ENCODE results near the gene PRDM16. TPM values are rescaled to one million over a fixed set of nuclear protein-coding genes. Genes with fewer than 3 reads are reported as not detected.

The PRDM16 gene
- total and polyA plus RNA-seq, 2 experiments from 2014 or later = 0.14 to 0.16 TPM

DNA sequence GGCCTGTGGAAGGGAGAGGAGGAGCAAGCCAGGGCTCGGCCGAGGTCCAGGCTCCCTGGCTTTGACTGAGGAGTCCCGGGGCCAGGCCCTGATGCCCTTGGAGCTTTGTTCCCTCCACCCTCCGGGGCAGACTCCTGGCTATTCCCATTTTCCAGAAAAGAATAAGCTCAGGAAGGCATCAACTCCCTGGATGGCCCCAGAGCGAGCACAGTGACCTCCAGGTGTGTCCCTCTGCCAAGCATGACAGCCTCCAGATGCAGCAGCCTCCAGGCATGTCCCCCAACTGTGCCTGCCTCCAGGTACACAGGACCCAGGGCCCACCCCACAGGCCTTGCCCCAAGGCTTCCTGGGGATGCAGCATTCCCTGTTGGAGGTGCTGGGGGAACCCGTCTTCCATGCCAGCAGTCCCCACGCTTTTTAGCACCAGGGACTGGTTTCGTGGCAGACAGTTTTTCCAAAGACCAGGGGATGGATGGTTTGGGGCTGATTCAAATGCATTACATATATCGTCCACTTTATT, 369.7 kb downstream of the PRDM16 start:
- H3K36me3 Mint-ChIP-seq (ENCODE audit: low read depth) = no peaks in the 10 kb centered on the region
- DNase-seq (ENCODE audit: low spot score) (no peak), ATAC-seq (no peak)
- H3K27ac Mint-ChIP-seq = no peak overlapping the region
- no peaks in the 10 kb centered on the region for H3F3A ChIP-seq (replicated peaks; ENCODE audit: low read depth)
- no peak overlapping the region for H3K4me2 ChIP-seq
- no peak overlapping the region for H3K4me3 Mint-ChIP-seq
- no peak overlapping the region for H2AFZ ChIP-seq
- H3K27ac ChIP-seq (ENCODE audit: low read depth) = no peak overlapping the region
- no peaks in the 10 kb centered on the region for H3K27me3 ChIP-seq (ENCODE audit: insufficient read depth)
- no peaks in the 10 kb centered on the region for H3K9me2 ChIP-seq (ENCODE audit: insufficient read depth)
- no peaks in the 10 kb centered on the region for H4K20me1 ChIP-seq (replicated peaks; ENCODE audit: insufficient read depth)
- TF ChIP-seq EZH2 (IDR thresholded peaks at IDR 0.05; ENCODE audit: low read depth, unreplicated experiment) (no peak), JUNB (IDR thresholded peaks at IDR 0.05; ENCODE audit: unreplicated experiment) (no peak), CREB1 (CRISPR knock-in tag; IDR thresholded peaks at IDR 0.05; ENCODE audit: low read depth) (no peak), ZNF114 (CRISPR knock-in tag; IDR thresholded peaks at IDR 0.05) (no peak), ZNF331 (CRISPR knock-in tag; IDR thresholded peaks at IDR 0.05; ENCODE audit: low read depth) (no peak), STAT1 (IDR thresholded peaks at IDR 0.05; ENCODE audit: unreplicated experiment) (no peak), EZH2phosphoT487 (IDR thresholded peaks at IDR 0.05; ENCODE audit: unreplicated experiment) (no peak)
- TF ChIP-seq, protein P1, sequence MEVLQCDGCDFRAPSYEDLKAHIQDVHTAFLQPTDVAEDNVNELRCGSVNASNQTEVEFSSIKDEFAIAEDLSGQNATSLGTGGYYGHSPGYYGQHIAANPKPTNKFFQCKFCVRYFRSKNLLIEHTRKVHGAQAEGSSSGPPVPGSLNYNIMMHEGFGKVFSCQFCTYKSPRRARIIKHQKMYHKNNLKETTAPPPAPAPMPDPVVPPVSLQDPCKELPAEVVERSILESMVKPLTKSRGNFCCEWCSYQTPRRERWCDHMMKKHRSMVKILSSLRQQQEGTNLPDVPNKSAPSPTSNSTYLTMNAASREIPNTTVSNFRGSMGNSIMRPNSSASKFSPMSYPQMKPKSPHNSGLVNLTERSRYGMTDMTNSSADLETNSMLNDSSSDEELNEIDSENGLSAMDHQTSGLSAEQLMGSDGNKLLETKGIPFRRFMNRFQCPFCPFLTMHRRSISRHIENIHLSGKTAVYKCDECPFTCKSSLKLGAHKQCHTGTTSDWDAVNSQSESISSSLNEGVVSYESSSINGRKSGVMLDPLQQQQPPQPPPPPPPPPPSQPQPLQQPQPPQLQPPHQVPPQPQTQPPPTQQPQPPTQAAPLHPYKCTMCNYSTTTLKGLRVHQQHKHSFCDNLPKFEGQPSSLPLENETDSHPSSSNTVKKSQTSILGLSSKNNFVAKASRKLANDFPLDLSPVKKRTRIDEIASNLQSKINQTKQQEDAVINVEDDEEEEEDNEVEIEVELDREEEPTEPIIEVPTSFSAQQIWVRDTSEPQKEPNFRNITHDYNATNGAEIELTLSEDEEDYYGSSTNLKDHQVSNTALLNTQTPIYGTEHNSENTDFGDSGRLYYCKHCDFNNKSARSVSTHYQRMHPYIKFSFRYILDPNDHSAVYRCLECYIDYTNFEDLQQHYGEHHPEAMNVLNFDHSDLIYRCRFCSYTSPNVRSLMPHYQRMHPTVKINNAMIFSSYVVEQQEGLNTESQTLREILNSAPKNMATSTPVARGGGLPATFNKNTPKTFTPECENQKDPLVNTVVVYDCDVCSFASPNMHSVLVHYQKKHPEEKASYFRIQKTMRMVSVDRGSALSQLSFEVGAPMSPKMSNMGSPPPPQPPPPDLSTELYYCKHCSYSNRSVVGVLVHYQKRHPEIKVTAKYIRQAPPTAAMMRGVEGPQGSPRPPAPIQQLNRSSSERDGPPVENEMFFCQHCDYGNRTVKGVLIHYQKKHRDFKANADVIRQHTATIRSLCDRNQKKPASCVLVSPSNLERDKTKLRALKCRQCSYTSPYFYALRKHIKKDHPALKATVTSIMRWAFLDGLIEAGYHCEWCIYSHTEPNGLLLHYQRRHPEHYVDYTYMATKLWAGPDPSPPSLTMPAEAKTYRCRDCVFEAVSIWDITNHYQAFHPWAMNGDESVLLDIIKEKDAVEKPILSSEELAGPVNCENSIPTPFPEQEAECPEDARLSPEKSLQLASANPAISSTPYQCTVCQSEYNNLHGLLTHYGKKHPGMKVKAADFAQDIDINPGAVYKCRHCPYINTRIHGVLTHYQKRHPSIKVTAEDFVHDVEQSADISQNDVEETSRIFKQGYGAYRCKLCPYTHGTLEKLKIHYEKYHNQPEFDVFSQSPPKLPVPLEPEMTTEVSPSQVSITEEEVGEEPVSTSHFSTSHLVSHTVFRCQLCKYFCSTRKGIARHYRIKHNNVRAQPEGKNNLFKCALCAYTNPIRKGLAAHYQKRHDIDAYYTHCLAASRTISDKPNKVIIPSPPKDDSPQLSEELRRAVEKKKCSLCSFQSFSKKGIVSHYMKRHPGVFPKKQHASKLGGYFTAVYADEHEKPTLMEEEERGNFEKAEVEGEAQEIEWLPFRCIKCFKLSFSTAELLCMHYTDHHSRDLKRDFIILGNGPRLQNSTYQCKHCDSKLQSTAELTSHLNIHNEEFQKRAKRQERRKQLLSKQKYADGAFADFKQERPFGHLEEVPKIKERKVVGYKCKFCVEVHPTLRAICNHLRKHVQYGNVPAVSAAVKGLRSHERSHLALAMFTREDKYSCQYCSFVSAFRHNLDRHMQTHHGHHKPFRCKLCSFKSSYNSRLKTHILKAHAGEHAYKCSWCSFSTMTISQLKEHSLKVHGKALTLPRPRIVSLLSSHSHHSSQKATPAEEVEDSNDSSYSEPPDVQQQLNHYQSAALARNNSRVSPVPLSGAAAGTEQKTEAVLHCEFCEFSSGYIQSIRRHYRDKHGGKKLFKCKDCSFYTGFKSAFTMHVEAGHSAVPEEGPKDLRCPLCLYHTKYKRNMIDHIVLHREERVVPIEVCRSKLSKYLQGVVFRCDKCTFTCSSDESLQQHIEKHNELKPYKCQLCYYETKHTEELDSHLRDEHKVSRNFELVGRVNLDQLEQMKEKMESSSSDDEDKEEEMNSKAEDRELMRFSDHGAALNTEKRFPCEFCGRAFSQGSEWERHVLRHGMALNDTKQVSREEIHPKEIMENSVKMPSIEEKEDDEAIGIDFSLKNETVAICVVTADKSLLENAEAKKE (CRISPR knock-in tag; IDR thresholded peaks at IDR 0.05) = no peak
- H3K9me3 Mint-ChIP-seq = no peaks in the 10 kb centered on the region
- H3K4me3 ChIP-seq = no peak overlapping the region
- no peaks in the 10 kb centered on the region for H3K36me3 ChIP-seq (ENCODE audit: insufficient read depth)
- peaks cover 6% of the 10 kb centered on the region for H3K27me3 Mint-ChIP-seq (ENCODE audit: insufficient read depth, low read depth, poor library complexity)
- H3K4me1 ChIP-seq (ENCODE audit: insufficient read depth) = no peaks in the 10 kb centered on the region
- H3K4me1 Mint-ChIP-seq = peaks cover 10% of the 10 kb centered on the region
- no peaks in the 10 kb centered on the region for H3K79me2 ChIP-seq (replicated peaks; ENCODE audit: insufficient read depth)

Data from GM23338 (cell line).